ENCODE results near the gene PCED1B.
A peak's percentile ranks its signal among the peaks of the same experiment; 100 is the strongest.

Gene PCED1B, protein sequence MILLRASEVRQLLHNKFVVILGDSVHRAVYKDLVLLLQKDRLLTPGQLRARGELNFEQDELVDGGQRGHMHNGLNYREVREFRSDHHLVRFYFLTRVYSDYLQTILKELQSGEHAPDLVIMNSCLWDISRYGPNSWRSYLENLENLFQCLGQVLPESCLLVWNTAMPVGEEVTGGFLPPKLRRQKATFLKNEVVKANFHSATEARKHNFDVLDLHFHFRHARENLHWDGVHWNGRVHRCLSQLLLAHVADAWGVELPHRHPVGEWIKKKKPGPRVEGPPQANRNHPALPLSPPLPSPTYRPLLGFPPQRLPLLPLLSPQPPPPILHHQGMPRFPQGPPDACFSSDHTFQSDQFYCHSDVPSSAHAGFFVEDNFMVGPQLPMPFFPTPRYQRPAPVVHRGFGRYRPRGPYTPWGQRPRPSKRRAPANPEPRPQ

GRCh38 chr12:47079468-47079980 lies at the start of gene PCED1B, which contains the start of gene AMIGO2:
Gene PCED1B (plus strand): TSS chr12:47079621. CDS start chr12:47235064, 155,443 bp downstream.
Gene AMIGO2 (minus strand): TSS chr12:47079959. CDS start chr12:47079002, 957 bp downstream.
- H3K4me3 ChIP-seq (replicated peaks; ENCODE audit: low read depth, low read length), result peak within 1 kb of the TSS; percentile 64
- TF ChIP-seq CTCF (IDR thresholded peaks at IDR 0.05; ENCODE audit: low read depth, low read length, missing control alignments), result peak; percentile 32
- no peak for DNase-seq (ENCODE audit: extremely low read depth, low read depth)

- no peak for TF ChIP-seq CTCF (IDR thresholded peaks at IDR 0.05; ENCODE audit: low read depth, low read length, missing control alignments)
- DNase-seq (ENCODE audit: extremely low read depth, low read depth), result no peak
- H3K4me3 ChIP-seq (replicated peaks; ENCODE audit: low read depth, low read length), result no peak overlapping the region
Measured at GRCh38 chr12:47029903-47030302, 49.5 kb upstream of the PCED1B start.

- DNase-seq (ENCODE audit: extremely low read depth, low read depth), result no peak
- peak; percentile 35 for TF ChIP-seq CTCF (IDR thresholded peaks at IDR 0.05; ENCODE audit: low read depth, low read length, missing control alignments)
- H3K4me3 ChIP-seq (replicated peaks; ENCODE audit: low read depth, low read length), result no peak overlapping the region
Measured at GRCh38 chr12:47032644-47033043, 46.8 kb upstream of the PCED1B start.

DNA sequence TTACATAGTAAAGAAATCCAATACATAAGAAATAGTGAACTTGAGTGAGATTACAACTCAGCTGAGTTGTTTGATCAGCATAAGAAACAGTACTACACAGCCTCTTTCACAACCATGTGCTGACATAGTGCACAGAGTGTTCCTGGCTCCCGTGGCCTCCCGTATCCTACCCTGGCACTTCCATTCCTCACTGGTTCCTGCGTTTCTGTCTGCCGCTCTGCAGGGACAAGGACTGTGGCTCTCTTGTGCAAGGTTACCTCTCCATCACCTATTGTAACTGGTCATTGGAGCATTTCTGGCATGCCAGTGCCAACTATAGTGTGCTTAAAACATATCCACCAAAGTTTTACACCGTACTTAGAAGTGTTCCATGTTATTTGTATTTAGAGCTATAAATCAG lies 46.3 kb upstream of the PCED1B start:
- DNase-seq (ENCODE audit: extremely low read depth, low read depth), result no peak
- no peak overlapping the region for H3K4me3 ChIP-seq (replicated peaks; ENCODE audit: low read depth, low read length)
- no peak for TF ChIP-seq CTCF (IDR thresholded peaks at IDR 0.05; ENCODE audit: low read depth, low read length, missing control alignments)

DNA sequence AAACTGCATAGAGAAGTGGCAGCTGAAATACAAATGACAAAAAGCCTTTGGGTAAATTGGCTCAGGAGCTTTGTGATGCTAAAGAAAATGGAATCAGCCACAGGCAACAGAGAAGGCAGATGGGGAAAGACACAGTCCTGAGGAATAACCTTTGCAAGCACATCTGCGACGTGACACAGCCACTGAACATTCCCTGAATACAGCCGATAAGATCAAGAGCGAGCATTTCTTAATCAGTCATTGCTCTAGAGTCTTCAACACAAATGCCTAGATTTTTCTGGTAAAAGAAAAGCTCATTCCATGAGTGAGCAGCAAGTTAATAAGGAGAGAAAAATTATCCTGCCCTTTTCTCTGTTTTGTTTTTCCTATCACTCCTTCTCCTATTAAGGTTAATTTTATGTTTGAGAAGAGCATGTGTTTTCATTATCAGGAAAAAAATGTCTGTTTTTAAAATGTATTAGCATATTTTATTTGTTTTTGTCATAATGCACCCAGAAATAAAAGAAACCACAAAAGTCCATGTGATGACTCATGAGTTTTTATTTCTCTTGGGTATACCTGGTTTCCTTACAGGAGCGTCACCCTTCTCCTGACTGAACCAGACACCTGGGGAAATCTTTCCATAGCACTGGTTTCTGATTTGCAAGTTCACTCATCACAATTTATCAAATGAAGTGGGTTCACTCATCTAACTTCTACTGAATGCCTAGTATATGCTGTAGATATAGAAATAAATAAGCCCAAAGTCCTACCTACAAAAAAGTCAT lies 45.4 kb upstream of the PCED1B start:
- DNase-seq (ENCODE audit: extremely low read depth, low read depth), result no peak
- no peak for TF ChIP-seq CTCF (IDR thresholded peaks at IDR 0.05; ENCODE audit: low read depth, low read length, missing control alignments)
- H3K4me3 ChIP-seq (replicated peaks; ENCODE audit: low read depth, low read length), result no peak overlapping the region

- no peak for TF ChIP-seq CTCF (IDR thresholded peaks at IDR 0.05; ENCODE audit: low read depth, low read length, missing control alignments)
- no peak for DNase-seq (ENCODE audit: extremely low read depth, low read depth)
Measured at GRCh38 chr12:47034661-47035060, 44.8 kb upstream of the PCED1B start.

More at GRCh38 chr12:47034661-47035060, 44.8 kb upstream of the PCED1B start:
- no peak overlapping the region for H3K4me3 ChIP-seq (replicated peaks; ENCODE audit: low read depth, low read length)

Data from HFF-Myc (cell line).